GM12801 (cell line): ENCODE data around the gene GRB14.

ENCODE experiments used
- CTCF ChIP-seq: IDR thresholded peaks from one replicate; pipeline ENCODE4 v1.5.1; 2011; ENCODE audit warnings: control low read depth; ENCODE audit not compliant: insufficient read length; ENCODE audit errors: extremely low read depth

GRB14 gene

DNA sequence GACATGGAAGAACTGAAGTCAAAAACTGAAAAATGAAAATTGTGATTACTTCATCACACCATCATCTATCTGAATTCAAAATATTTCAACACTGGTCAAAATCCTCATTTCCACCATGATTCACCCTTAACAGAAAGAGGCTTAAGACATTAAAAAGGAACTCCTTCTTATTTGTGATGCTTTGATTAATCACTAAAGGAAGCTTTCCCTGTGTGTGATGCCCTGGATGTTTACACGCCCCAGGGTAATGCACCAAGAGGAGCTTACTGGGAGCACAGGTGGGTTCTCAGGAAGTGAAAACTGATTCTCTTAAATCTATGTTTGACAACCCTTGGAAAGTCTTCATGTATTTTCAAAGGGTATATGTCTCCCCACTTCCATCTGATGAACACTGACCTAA is 11.5 kb downstream of the GRB14 start:
- no peak for TF ChIP-seq CTCF

DNA sequence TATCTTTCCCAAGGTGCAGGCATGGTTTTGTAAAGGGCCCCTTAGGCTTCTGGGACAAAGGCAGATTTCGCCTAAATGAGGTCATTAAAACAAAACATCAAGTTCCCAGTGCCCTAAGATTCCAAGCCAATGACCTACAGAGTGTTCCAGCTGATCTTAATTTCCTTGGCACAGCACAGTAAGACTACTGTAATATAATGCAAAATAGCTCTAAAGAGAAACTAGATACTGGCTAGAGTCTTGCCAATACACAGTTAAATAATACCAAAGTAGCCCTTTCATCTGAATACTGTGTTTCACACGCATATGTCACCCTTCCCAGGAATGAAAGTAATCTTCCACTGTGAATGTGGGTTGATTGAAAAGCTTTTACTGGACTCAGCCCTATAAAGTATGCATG is 14.7 kb downstream of the GRB14 start:
- no peak for TF ChIP-seq CTCF

GRCh38 chr2:164605295-164605694 is 16.0 kb downstream of the GRB14 start:
- TF ChIP-seq CTCF = no peak

DNA sequence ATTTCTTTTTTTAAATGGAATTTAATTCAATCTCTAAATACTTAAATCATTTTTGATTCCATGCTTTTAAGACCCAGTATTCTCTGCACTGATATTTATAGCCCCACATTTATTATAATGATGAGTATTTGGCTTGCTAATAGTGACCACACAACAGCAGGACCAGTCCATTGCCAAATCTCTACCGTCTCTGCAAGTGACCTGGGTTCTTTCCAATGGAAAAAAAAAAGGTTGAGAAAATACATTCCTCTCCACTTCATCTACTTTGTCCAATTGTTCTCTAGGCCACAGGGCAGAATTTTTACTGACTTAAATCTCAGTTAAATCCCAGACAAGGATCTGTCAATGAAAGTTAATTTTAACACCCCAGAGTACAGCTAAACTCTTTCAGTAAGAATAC is 20.5 kb downstream of the GRB14 start:
- TF ChIP-seq CTCF = no peak

- TF ChIP-seq CTCF = no peak
Measured at GRCh38 chr2:164599954-164600589, 21.2 kb downstream of the GRB14 start.

DNA sequence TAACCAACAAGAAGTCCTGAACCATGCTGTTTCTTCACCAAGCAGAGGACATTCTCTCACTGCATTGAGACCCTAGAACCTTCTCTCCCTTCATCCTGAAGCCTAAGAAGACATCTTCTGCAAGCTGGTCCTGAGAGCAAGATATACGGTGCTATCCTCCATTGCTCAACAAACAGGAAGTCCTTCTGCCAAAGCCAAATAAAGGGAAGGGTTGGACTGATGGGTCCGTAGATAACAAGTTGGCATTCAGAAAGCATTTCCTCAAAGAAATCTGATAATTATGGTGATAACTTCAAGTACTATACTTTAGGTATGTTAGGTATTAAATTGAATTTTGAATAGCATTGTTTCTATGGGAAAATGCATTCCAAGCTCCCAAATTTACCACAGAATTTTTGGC is 23.3 kb downstream of the GRB14 start:
- no peak for TF ChIP-seq CTCF

DNA sequence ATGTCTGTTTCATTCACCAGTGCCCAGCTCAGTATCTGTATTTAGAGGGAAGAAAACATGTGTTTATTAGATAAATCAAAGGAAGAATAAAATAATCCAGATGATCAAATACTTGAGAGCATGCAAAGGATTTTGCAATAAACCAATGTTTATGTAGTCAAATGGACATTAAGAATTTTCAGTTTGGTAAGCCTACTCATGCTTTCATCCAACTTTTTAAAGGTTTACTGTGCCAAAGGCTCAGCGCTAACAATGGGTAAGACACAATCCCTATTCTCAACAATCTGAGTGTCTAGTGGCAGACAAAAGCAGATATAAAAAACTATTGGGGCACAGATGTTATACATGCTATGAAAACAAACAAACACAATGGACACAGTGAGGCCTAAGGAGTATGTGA is 26.3 kb downstream of the GRB14 start:
- TF ChIP-seq CTCF = no peak
